ENCODE measurements around the gene ASTN2.

DNA sequence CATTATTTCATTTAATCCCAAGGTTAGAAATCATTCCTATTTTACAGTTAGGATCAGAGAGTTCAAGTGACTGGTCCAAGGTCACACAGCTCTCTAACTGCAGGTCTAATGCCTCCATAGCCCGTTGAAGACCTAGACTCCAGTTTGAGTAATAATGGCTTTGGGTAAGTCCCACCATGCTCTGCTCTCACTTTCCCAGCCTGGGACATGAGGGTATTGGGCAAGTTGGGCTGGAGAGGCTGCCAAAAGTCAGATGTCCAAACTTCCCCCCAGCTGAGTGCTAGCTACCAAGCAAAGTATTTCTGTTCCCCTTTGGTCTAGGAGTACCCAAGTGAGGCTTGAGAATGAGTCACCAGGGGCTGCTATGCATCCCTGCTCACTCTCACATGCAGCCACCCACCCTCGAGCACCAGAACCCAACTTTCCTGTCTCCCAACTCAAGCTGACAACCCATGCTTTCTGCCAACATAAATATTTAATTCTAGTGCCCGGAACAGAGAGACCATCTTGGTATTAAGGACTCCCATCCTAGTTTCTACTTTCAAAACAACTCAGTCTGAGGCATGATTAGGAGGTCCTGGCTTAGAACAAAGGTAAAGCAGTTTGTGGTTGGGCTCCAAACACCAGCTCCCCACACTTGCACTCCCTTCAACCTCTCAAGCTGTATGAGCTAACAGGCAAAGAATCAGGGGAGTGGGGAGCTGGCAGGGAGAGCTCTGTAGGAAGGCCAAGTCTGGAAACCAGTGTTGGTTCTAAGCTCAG is 964.3 kb downstream of the ASTN2 start:
- TF ChIP-seq, protein P1, sequence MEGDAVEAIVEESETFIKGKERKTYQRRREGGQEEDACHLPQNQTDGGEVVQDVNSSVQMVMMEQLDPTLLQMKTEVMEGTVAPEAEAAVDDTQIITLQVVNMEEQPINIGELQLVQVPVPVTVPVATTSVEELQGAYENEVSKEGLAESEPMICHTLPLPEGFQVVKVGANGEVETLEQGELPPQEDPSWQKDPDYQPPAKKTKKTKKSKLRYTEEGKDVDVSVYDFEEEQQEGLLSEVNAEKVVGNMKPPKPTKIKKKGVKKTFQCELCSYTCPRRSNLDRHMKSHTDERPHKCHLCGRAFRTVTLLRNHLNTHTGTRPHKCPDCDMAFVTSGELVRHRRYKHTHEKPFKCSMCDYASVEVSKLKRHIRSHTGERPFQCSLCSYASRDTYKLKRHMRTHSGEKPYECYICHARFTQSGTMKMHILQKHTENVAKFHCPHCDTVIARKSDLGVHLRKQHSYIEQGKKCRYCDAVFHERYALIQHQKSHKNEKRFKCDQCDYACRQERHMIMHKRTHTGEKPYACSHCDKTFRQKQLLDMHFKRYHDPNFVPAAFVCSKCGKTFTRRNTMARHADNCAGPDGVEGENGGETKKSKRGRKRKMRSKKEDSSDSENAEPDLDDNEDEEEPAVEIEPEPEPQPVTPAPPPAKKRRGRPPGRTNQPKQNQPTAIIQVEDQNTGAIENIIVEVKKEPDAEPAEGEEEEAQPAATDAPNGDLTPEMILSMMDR (IDR thresholded peaks at IDR 0.05 in 8 of 11, conservative IDR thresholded peaks at IDR 0.05 in 3 of 11): no peak
- TF ChIP-seq POLR2AphosphoS5 (IDR thresholded peaks at IDR 0.05) (no peak), POLR2A (IDR thresholded peaks at IDR 0.05) (no peak)

Data from spleen (tissue), 7 donors.